ENCODE measurements around the gene VAV2.

DNA sequence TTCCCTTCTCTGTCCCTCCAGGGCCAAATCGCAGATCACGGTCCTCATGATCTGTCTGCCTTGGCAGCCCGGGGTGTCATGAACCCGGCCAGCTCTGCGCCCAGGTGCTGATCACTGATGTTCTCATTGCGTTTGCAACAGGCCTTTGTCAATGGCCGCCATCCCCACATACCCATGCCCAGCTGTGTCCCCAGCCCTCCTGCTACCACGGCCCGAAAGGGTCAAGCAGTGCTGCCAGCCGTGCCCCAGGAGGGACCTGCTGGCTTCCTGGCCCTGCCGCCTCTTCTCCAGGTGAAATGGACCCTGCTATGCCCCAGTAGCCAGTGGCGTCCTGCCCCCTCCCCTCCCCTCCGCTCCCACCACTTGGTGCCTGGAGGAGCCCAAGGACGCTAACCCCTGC lies 12.8 kb upstream of the VAV2 start:
- no peak for TF ChIP-seq POLR2A (IDR thresholded peaks at IDR 0.05)
- TF ChIP-seq, protein P1, sequence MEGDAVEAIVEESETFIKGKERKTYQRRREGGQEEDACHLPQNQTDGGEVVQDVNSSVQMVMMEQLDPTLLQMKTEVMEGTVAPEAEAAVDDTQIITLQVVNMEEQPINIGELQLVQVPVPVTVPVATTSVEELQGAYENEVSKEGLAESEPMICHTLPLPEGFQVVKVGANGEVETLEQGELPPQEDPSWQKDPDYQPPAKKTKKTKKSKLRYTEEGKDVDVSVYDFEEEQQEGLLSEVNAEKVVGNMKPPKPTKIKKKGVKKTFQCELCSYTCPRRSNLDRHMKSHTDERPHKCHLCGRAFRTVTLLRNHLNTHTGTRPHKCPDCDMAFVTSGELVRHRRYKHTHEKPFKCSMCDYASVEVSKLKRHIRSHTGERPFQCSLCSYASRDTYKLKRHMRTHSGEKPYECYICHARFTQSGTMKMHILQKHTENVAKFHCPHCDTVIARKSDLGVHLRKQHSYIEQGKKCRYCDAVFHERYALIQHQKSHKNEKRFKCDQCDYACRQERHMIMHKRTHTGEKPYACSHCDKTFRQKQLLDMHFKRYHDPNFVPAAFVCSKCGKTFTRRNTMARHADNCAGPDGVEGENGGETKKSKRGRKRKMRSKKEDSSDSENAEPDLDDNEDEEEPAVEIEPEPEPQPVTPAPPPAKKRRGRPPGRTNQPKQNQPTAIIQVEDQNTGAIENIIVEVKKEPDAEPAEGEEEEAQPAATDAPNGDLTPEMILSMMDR (IDR thresholded peaks at IDR 0.05): no peak

All from heart left ventricle (tissue), 13 donors.